Measurements from ENCODE around the gene RAP2B. TPM values are rescaled to one million over a fixed set of nuclear protein-coding genes. Genes with fewer than 3 reads are reported as not detected.
A peak's percentile ranks its signal among the peaks of the same experiment; 100 is the strongest.

Gene RAP2B
- total RNA-seq, 1 experiment from 2014 or later = 65.7 TPM

- CTCF ChIA-PET = interaction anchor here (0.6 to 1.9 kb wide), 6 partner anchors 25 to 125 kb away, joined by 3 to 10 read pairs (median 5); no protein-coding TSS in a partner anchor
- intact Hi-C loops (cut with micrococcal nuclease; ENCODE audit: unreplicated experiment) = loop anchor here (1.0 to 2.0 kb wide), 3 partner anchors 120 to 857 kb away; no protein-coding TSS in a partner anchor
- Mint-ChIP-seq H3K9me3 (ENCODE audit: low read depth, unreplicated experiment) (no peaks in the 10 kb centered on the region), H3K27ac (ENCODE audit: unreplicated experiment) (peak overlapping the region; percentile 97), H3K36me3 (ENCODE audit: insufficient read depth, unreplicated experiment) (peaks cover 97% of the 10 kb centered on the region), H3K4me3 (ENCODE audit: low read depth, unreplicated experiment) (peak overlapping the region; percentile 99), H3K4me1 (ENCODE audit: low read depth, unreplicated experiment) (peaks cover 40% of the 10 kb centered on the region), H3K27me3 (ENCODE audit: unreplicated experiment) (no peaks in the 10 kb centered on the region)
- no peak for TF ChIP-seq CTCF (IDR thresholded peaks at IDR 0.05; ENCODE audit: unreplicated experiment)
- no peak for DNase-seq
- BruUV-seq (replicated peaks) = no TSS peak
Measured at GRCh38 chr3:153165261-153165681, 3.2 kb downstream of the RAP2B start.

GRCh38 chr3:153166206-153166605 lies 4.2 kb downstream of the RAP2B start:
- H3K36me3 Mint-ChIP-seq (ENCODE audit: insufficient read depth, unreplicated experiment) = peaks cover 94% of the 10 kb centered on the region
- CTCF ChIA-PET = interaction anchor here (0.5 to 1.6 kb wide), 5 partner anchors 63 to 274 kb away, joined by 3 to 8 read pairs (median 4); no protein-coding TSS in a partner anchor

GRCh38 chr3:153166796-153167195 lies 4.8 kb downstream of the RAP2B start:
- Mint-ChIP-seq H3K9me3 (ENCODE audit: low read depth, unreplicated experiment) (no peaks in the 10 kb centered on the region), H3K27me3 (ENCODE audit: unreplicated experiment) (no peaks in the 10 kb centered on the region), H3K4me3 (ENCODE audit: low read depth, unreplicated experiment) (peak overlapping the region; percentile 99), H3K27ac (ENCODE audit: unreplicated experiment) (peak overlapping the region; percentile 57), H3K36me3 (ENCODE audit: insufficient read depth, unreplicated experiment) (peaks cover 88% of the 10 kb centered on the region), H3K4me1 (ENCODE audit: low read depth, unreplicated experiment) (peaks cover 36% of the 10 kb centered on the region)
- BruUV-seq (replicated peaks) = no TSS peak
- intact Hi-C loops (cut with micrococcal nuclease; ENCODE audit: unreplicated experiment) = loop anchor here (1.0 to 2.0 kb wide), 2 partner anchors 123 to 428 kb away; no protein-coding TSS in a partner anchor
- no peak for DNase-seq
- CTCF ChIA-PET = interaction anchor here (0.5 to 1.6 kb wide), 5 partner anchors 63 to 273 kb away, joined by 3 to 8 read pairs (median 4); no protein-coding TSS in a partner anchor
- no peak for TF ChIP-seq CTCF (IDR thresholded peaks at IDR 0.05; ENCODE audit: unreplicated experiment)

More at GRCh38 chr3:153166206-153166605, 4.2 kb downstream of the RAP2B start:
- peak overlapping the region; percentile 97 for H3K27ac Mint-ChIP-seq (ENCODE audit: unreplicated experiment)
- no peak for TF ChIP-seq CTCF (IDR thresholded peaks at IDR 0.05; ENCODE audit: unreplicated experiment)
- peak; percentile 51 for DNase-seq
- H3K4me3 Mint-ChIP-seq (ENCODE audit: low read depth, unreplicated experiment) = peak overlapping the region; percentile 99
- intact Hi-C loops (cut with micrococcal nuclease; ENCODE audit: unreplicated experiment) = loop anchor here (1.0 to 2.0 kb wide), 2 partner anchors 123 to 429 kb away; no protein-coding TSS in a partner anchor
- no peaks in the 10 kb centered on the region for H3K27me3 Mint-ChIP-seq (ENCODE audit: unreplicated experiment)
- BruUV-seq (replicated peaks) = no TSS peak
- no peaks in the 10 kb centered on the region for H3K9me3 Mint-ChIP-seq (ENCODE audit: low read depth, unreplicated experiment)
- peaks cover 36% of the 10 kb centered on the region for H3K4me1 Mint-ChIP-seq (ENCODE audit: low read depth, unreplicated experiment)

GRCh38 chr3:153169793-153170383 lies 7.9 kb downstream of the RAP2B start:
- BruUV-seq (replicated peaks) = no TSS peak
- Mint-ChIP-seq H3K36me3 (ENCODE audit: insufficient read depth, unreplicated experiment) (peaks cover 69% of the 10 kb centered on the region), H3K4me3 (ENCODE audit: low read depth, unreplicated experiment) (no peak overlapping the region), H3K9me3 (ENCODE audit: low read depth, unreplicated experiment) (no peaks in the 10 kb centered on the region), H3K27ac (ENCODE audit: unreplicated experiment) (peak overlapping the region; percentile 70), H3K4me1 (ENCODE audit: low read depth, unreplicated experiment) (peaks cover 33% of the 10 kb centered on the region), H3K27me3 (ENCODE audit: unreplicated experiment) (no peaks in the 10 kb centered on the region)
- CTCF ChIA-PET = interaction anchor here (0.6 to 0.7 kb wide), 2 partner anchors 127 to 719 kb away, joined by 3 read pairs; no protein-coding TSS in a partner anchor
- intact Hi-C loops (cut with micrococcal nuclease; ENCODE audit: unreplicated experiment) = no loop called here
- no peak for DNase-seq
- no peak for TF ChIP-seq CTCF (IDR thresholded peaks at IDR 0.05; ENCODE audit: unreplicated experiment)

Data from Calu3 (cell line).